Measurements from ENCODE around the gene CHTF18. TPM values are rescaled to one million over a fixed set of nuclear protein-coding genes. Genes with fewer than 3 reads are reported as not detected.

Gene CHTF18
- polyA plus RNA-seq, 1 donor, result 19.1 TPM

GRCh38 chr16:776824-777223, 11.6 kb upstream of the CHTF18 start:
- no peak overlapping the region for H3K27ac ChIP-seq (ENCODE audit: low read length)
- DNase-seq, result no peak
- H3K4me1 ChIP-seq (ENCODE audit: control insufficient read depth, insufficient read depth, low read length), result no peaks in the 10 kb centered on the region
- H3K36me3 ChIP-seq (ENCODE audit: control insufficient read depth, insufficient read depth, low read length), result no peaks in the 10 kb centered on the region
- no peak overlapping the region for H3K4me3 ChIP-seq (ENCODE audit: low read length)
- no CpG with 5 or more reads among the region's 9 CpGs for WGBS (ENCODE audit: insufficient coverage, low lambda C conversion rate)
- no peaks in the 10 kb centered on the region for H3K9me3 ChIP-seq (ENCODE audit: control insufficient read depth, low read depth, low read length)
- peaks cover 4% of the 10 kb centered on the region for H3K27me3 ChIP-seq (ENCODE audit: control insufficient read depth, insufficient read depth, low read length)

- no peak overlapping the region for H3K4me3 ChIP-seq (ENCODE audit: low read length)
- DNase-seq, result no peak
- no peaks in the 10 kb centered on the region for H3K4me1 ChIP-seq (ENCODE audit: control insufficient read depth, insufficient read depth, low read length)
- WGBS (ENCODE audit: insufficient coverage, low lambda C conversion rate), result no CpG with 5 or more reads among the region's 16 CpGs
- H3K27ac ChIP-seq (ENCODE audit: low read length), result no peak overlapping the region
- H3K9me3 ChIP-seq (ENCODE audit: control insufficient read depth, low read depth, low read length), result no peaks in the 10 kb centered on the region
- H3K27me3 ChIP-seq (ENCODE audit: control insufficient read depth, insufficient read depth, low read length), result peaks cover 8% of the 10 kb centered on the region
- H3K36me3 ChIP-seq (ENCODE audit: control insufficient read depth, insufficient read depth, low read length), result no peaks in the 10 kb centered on the region
These were observed 10.6 kb upstream of the CHTF18 start for GRCh38 chr16:777826-778225.

- Histone ChIP-seq H3K4me3 (ENCODE audit: low read length) (no peak overlapping the region), H3K27me3 (ENCODE audit: control insufficient read depth, insufficient read depth, low read length) (peaks cover 8% of the 10 kb centered on the region), H3K27ac (ENCODE audit: low read length) (no peak overlapping the region), H3K36me3 (ENCODE audit: control insufficient read depth, insufficient read depth, low read length) (no peaks in the 10 kb centered on the region), H3K9me3 (ENCODE audit: control insufficient read depth, low read depth, low read length) (no peaks in the 10 kb centered on the region), H3K4me1 (ENCODE audit: control insufficient read depth, insufficient read depth, low read length) (no peaks in the 10 kb centered on the region)
- no CpG with 5 or more reads among the region's 11 CpGs for WGBS (ENCODE audit: insufficient coverage, low lambda C conversion rate)
- DNase-seq, result no peak
These were observed 10.0 kb upstream of the CHTF18 start for GRCh38 chr16:778447-778846.

GRCh38 chr16:778909-779527, 9.4 kb upstream of the CHTF18 start:
- no peaks in the 10 kb centered on the region for H3K9me3 ChIP-seq (ENCODE audit: control insufficient read depth, low read depth, low read length)
- no peak overlapping the region for H3K27ac ChIP-seq (ENCODE audit: low read length)
- WGBS (ENCODE audit: insufficient coverage, low lambda C conversion rate), result 100% methylated on average over 1 of the region's 6 CpGs
- no peak overlapping the region for H3K4me3 ChIP-seq (ENCODE audit: low read length)
- H3K36me3 ChIP-seq (ENCODE audit: control insufficient read depth, insufficient read depth, low read length), result no peaks in the 10 kb centered on the region
- H3K27me3 ChIP-seq (ENCODE audit: control insufficient read depth, insufficient read depth, low read length), result peaks cover 8% of the 10 kb centered on the region
- no peak for DNase-seq
- H3K4me1 ChIP-seq (ENCODE audit: control insufficient read depth, insufficient read depth, low read length), result no peaks in the 10 kb centered on the region

GRCh38 chr16:779561-779960, 8.9 kb upstream of the CHTF18 start:
- Histone ChIP-seq H3K4me3 (ENCODE audit: low read length) (no peak overlapping the region), H3K9me3 (ENCODE audit: control insufficient read depth, low read depth, low read length) (no peaks in the 10 kb centered on the region), H3K27me3 (ENCODE audit: control insufficient read depth, insufficient read depth, low read length) (peaks cover 8% of the 10 kb centered on the region), H3K27ac (ENCODE audit: low read length) (no peak overlapping the region), H3K4me1 (ENCODE audit: control insufficient read depth, insufficient read depth, low read length) (no peaks in the 10 kb centered on the region), H3K36me3 (ENCODE audit: control insufficient read depth, insufficient read depth, low read length) (no peaks in the 10 kb centered on the region)
- WGBS (ENCODE audit: insufficient coverage, low lambda C conversion rate), result no CpG with 5 or more reads among the region's 13 CpGs
- no peak for DNase-seq

- no peak for DNase-seq
- H3K9me3 ChIP-seq (ENCODE audit: control insufficient read depth, low read depth, low read length), result no peaks in the 10 kb centered on the region
- peaks cover 8% of the 10 kb centered on the region for H3K27me3 ChIP-seq (ENCODE audit: control insufficient read depth, insufficient read depth, low read length)
- no peaks in the 10 kb centered on the region for H3K36me3 ChIP-seq (ENCODE audit: control insufficient read depth, insufficient read depth, low read length)
- H3K4me3 ChIP-seq (ENCODE audit: low read length), result no peak overlapping the region
- no peak overlapping the region for H3K27ac ChIP-seq (ENCODE audit: low read length)
- WGBS (ENCODE audit: insufficient coverage, low lambda C conversion rate), result 96% methylated on average over 5 of the region's 16 CpGs
- no peaks in the 10 kb centered on the region for H3K4me1 ChIP-seq (ENCODE audit: control insufficient read depth, insufficient read depth, low read length)
These were observed 8.1 kb upstream of the CHTF18 start for GRCh38 chr16:780296-780695.

GRCh38 chr16:781346-782010, 6.9 kb upstream of the CHTF18 start:
- Histone ChIP-seq H3K4me1 (ENCODE audit: control insufficient read depth, insufficient read depth, low read length) (no peaks in the 10 kb centered on the region), H3K27me3 (ENCODE audit: control insufficient read depth, insufficient read depth, low read length) (peaks cover 8% of the 10 kb centered on the region), H3K9me3 (ENCODE audit: control insufficient read depth, low read depth, low read length) (no peaks in the 10 kb centered on the region), H3K4me3 (ENCODE audit: low read length) (no peak overlapping the region), H3K27ac (ENCODE audit: low read length) (no peak overlapping the region), H3K36me3 (ENCODE audit: control insufficient read depth, insufficient read depth, low read length) (peaks cover 7% of the 10 kb centered on the region)
- no peak for DNase-seq
- WGBS (ENCODE audit: insufficient coverage, low lambda C conversion rate), result no CpG with 5 or more reads among the region's 19 CpGs

- H3K36me3 ChIP-seq (ENCODE audit: control insufficient read depth, insufficient read depth, low read length), result peaks cover 10% of the 10 kb centered on the region
- H3K27me3 ChIP-seq (ENCODE audit: control insufficient read depth, insufficient read depth, low read length), result peaks cover 8% of the 10 kb centered on the region
- no peak for DNase-seq
- H3K4me1 ChIP-seq (ENCODE audit: control insufficient read depth, insufficient read depth, low read length), result peaks cover 3% of the 10 kb centered on the region
- H3K27ac ChIP-seq (ENCODE audit: low read length), result no peak overlapping the region
- H3K9me3 ChIP-seq (ENCODE audit: control insufficient read depth, low read depth, low read length), result no peaks in the 10 kb centered on the region
- H3K4me3 ChIP-seq (ENCODE audit: low read length), result no peak overlapping the region
- WGBS (ENCODE audit: insufficient coverage, low lambda C conversion rate), result no CpG with 5 or more reads among the region's 6 CpGs
These were observed 6.2 kb upstream of the CHTF18 start for GRCh38 chr16:782258-782657.

- Histone ChIP-seq H3K4me3 (ENCODE audit: low read length) (no peak overlapping the region), H3K36me3 (ENCODE audit: control insufficient read depth, insufficient read depth, low read length) (peaks cover 10% of the 10 kb centered on the region), H3K9me3 (ENCODE audit: control insufficient read depth, low read depth, low read length) (no peaks in the 10 kb centered on the region), H3K27ac (ENCODE audit: low read length) (no peak overlapping the region), H3K4me1 (ENCODE audit: control insufficient read depth, insufficient read depth, low read length) (peaks cover 5% of the 10 kb centered on the region), H3K27me3 (ENCODE audit: control insufficient read depth, insufficient read depth, low read length) (peaks cover 8% of the 10 kb centered on the region)
- no peak for DNase-seq
- no CpG with 5 or more reads among the region's 36 CpGs for WGBS (ENCODE audit: insufficient coverage, low lambda C conversion rate)
These were observed 5.5 kb upstream of the CHTF18 start for GRCh38 chr16:782766-783403.

- no peak overlapping the region for H3K27ac ChIP-seq (ENCODE audit: low read length)
- H3K4me3 ChIP-seq (ENCODE audit: low read length), result no peak overlapping the region
- DNase-seq, result no peak
- H3K27me3 ChIP-seq (ENCODE audit: control insufficient read depth, insufficient read depth, low read length), result peaks cover 4% of the 10 kb centered on the region
- no peaks in the 10 kb centered on the region for H3K9me3 ChIP-seq (ENCODE audit: control insufficient read depth, low read depth, low read length)
- H3K4me1 ChIP-seq (ENCODE audit: control insufficient read depth, insufficient read depth, low read length), result peaks cover 5% of the 10 kb centered on the region
- peaks cover 10% of the 10 kb centered on the region for H3K36me3 ChIP-seq (ENCODE audit: control insufficient read depth, insufficient read depth, low read length)
- no CpG with 5 or more reads among the region's 17 CpGs for WGBS (ENCODE audit: insufficient coverage, low lambda C conversion rate)
These were observed 4.8 kb upstream of the CHTF18 start for GRCh38 chr16:783404-784161.

All from large intestine (tissue), 3 donors.